CD8-positive, alpha-beta memory T cell (primary cell): ENCODE results near the gene SPINT4. TPM values are rescaled to one million over a fixed set of nuclear protein-coding genes. Genes with fewer than 3 reads are reported as not detected.
A peak's percentile ranks its signal among the peaks of the same experiment; 100 is the strongest.
"Not testable (repeated sequence)": the region's sequence is repeated elsewhere in the genome, so short reads cannot be mapped to it uniquely, and the experiment has no call there.

Experiments
- CTCF ChIA-PET: fragments of 350-600 bp; sonication (Branson Sonifier 250); formaldehyde crosslinking; loops from one replicate; lab custom pipeline; 2021; ENCODE audit warnings: antibody characterized with exemption; lab: Charles Lee
- POLR2A ChIA-PET: fragments of 350-600 bp; sonication (Branson Sonifier 250); formaldehyde crosslinking; loops from one replicate; lab custom pipeline; 2021; ENCODE audit warnings: antibody characterized with exemption; lab: Charles Lee
- DNase-seq, 5 donors: peaks; one replicate each; pipeline versions ENCODE4 v3.0.0 to v3.0.0-alpha.2; 2020 to 2022; ENCODE audit warnings: mixed read lengths in 1 of 5
- H3K27ac ChIP-seq: one replicate; pipeline ENCODE4 v1.7.0; 2013; ENCODE audit warnings: low read depth, mild to moderate bottlenecking, low read length, moderate library complexity
- H3K27me3 ChIP-seq: 2 replicates; pipeline ENCODE4 v1.7.0; 2013; ENCODE audit warnings: low read length, mild to moderate bottlenecking; ENCODE audit not compliant: insufficient read depth, poor library complexity, severe bottlenecking
- H3K36me3 ChIP-seq: 2 replicates; pipeline ENCODE4 v1.7.0; 2013; ENCODE audit warnings: mild to moderate bottlenecking, low read length, moderate library complexity; ENCODE audit not compliant: insufficient read depth
- H3K4me1 ChIP-seq: 2 replicates; pipeline ENCODE4 v1.7.0; 2013; ENCODE audit warnings: mild to moderate bottlenecking, low read length, moderate library complexity; ENCODE audit not compliant: insufficient read depth
- H3K4me3 ChIP-seq: 2 replicates; pipeline ENCODE4 v1.7.0; 2013; ENCODE audit warnings: mild to moderate bottlenecking, low read length
- H3K9me3 ChIP-seq: 2 replicates; pipeline ENCODE4 v1.7.0; 2013; ENCODE audit warnings: mild to moderate bottlenecking, low read length
- H3K27ac Mint-ChIP-seq, 8 donors: one replicate each; pipeline ENCODE4 v1.8.0; 2020 to 2021; ENCODE audit warnings: mixed read lengths in 8 of 8, mild to moderate bottlenecking in 6 of 8, inconsistent platforms in 3 of 8, moderate library complexity in 3 of 8
- H3K27me3 Mint-ChIP-seq, 2 donors: one replicate each; pipeline ENCODE4 v1.8.0; 2020 to 2021; ENCODE audit warnings: mixed read lengths in 2 of 2, mild to moderate bottlenecking in 1 of 2, moderate library complexity in 1 of 2
- H3K36me3 Mint-ChIP-seq, 3 donors: one replicate each; pipeline ENCODE4 v1.8.0; 2020 to 2021; ENCODE audit warnings: mixed read lengths in 3 of 3, inconsistent platforms in 1 of 3, mild to moderate bottlenecking in 1 of 3
- H3K4me1 Mint-ChIP-seq, 3 donors: one replicate each; pipeline ENCODE4 v1.8.0; 2020 to 2021; ENCODE audit warnings: mixed read lengths in 3 of 3, inconsistent platforms in 1 of 3, mild to moderate bottlenecking in 1 of 3
- H3K4me3 Mint-ChIP-seq, 7 donors: one replicate each; pipeline ENCODE4 v1.8.0; 2020 to 2021; ENCODE audit warnings: mixed read lengths in 7 of 7, mild to moderate bottlenecking in 6 of 7, moderate library complexity in 4 of 7, inconsistent platforms in 2 of 7
- H3K9me3 Mint-ChIP-seq, 5 donors: one replicate each; pipeline ENCODE4 v1.8.0; 2020 to 2022; ENCODE audit warnings: mixed read lengths in 5 of 5, mild to moderate bottlenecking in 3 of 5, moderate library complexity in 2 of 5, inconsistent platforms in 1 of 5
- polyA plus RNA-seq: library from polyadenylated mRNA; unstranded; fragments of 300-500 nt; fragmentation: Illumina TruSeq; gene quantifications from one replicate; pipeline ENCODE4 v1.2.3, GENCODE V29; 2021
- total RNA-seq, 2 experiments: library from RNA; stranded (reverse); gene quantifications; one replicate each; pipeline ENCODE4 v1.2.3, GENCODE V29; 2021

The SPINT4 gene
- total and polyA plus RNA-seq, 3 experiments from 2014 or later: not detected

DNA sequence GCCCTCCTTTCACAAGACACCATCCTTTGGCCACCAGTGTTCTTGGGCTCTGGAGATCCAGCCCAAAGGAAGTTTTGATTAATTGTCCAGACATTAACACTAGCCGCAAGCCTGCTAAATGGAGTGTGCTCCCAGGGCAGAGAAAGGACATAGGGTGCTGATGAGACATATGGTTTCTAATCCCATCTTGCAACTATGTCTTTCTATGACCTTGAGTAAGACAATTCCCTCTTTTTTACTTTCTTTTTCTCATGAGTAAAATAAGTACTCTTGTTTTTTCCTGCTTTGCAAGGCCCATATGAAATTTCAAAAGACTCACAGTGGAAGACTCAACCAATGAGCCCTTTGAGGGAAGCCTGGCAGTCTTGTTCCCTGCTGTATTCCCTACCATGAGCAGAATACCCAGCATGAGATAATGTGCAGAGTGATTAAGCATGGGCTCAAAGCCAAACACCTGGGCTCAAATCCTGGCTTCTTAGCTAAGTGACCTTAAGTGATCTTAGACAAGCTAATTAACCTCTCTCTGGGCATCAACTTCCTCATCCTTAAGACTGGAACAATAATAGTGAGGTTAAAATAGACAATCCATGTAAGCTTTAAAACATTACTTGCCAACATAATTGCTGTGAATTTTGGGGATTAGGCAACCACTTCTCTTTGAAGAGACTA, 17.0 kb upstream of the SPINT4 start, which contains the start of gene WFDC10B:
TSS of gene WFDC10B (minus strand) at position 51 of the 669 bp plus-strand sequence. CDS start 19,027 bp downstream, outside the sequence.
- Histone ChIP-seq H3K27ac (no peak within 1 kb of the TSS), H3K4me1 (no peaks in the 10 kb centered on the region), H3K4me3 (no peak within 1 kb of the TSS), H3K36me3 (no peaks in the 10 kb centered on the region), H3K27me3 (no peaks in the 10 kb centered on the region), H3K9me3 (no peaks in the 10 kb centered on the region)
- ChIA-PET POLR2A (no interaction called here), CTCF (no interaction called here)
- Mint-ChIP-seq H3K36me3 (no peaks in the 10 kb centered on the region), H3K4me1 (no peaks in the 10 kb centered on the region), H3K27me3 (peaks cover 13 to 49% of the 10 kb centered on the region in 2 donors), H3K27ac (peak within 1 kb of the TSS in 1 of 8 donors; percentile 4), H3K9me3 (no peaks in the 10 kb centered on the region), H3K4me3 (no peak within 1 kb of the TSS)
- no peak for DNase-seq

DNA sequence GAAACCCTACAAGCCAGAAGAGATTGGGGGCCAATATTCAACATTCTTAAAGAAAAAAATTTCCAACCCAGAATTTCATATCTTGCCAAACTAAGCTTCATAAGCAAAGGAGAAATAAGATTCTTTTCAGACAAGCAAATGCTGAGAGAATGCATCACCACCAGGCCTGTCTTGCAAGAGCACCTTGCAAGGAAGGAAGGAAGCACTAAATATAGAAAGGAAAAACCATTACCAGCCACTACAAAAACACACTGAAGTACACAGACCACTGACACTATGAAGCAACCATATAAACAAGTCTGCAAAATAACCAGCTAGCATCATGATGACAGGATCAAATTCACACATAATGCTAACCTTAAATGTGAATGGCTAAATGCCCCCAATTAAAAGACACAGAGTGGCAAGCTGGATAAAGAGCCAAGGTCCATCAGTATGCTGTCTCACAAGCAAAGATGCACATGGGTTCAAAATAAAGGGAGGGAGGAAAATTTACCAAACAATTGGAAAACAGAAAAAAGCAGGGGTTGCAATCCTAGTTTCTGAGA, 5.9 kb upstream of the SPINT4 start:
- POLR2A ChIA-PET, H3K36me3 ChIP-seq, H3K27ac ChIP-seq, H3K9me3 ChIP-seq, H3K27me3 ChIP-seq, H3K4me1 ChIP-seq, CTCF ChIA-PET, H3K36me3 Mint-ChIP-seq, H3K9me3 Mint-ChIP-seq, H3K27ac Mint-ChIP-seq, H3K4me3 ChIP-seq: not testable (repeated sequence)
- DNase-seq: peak in 1 of 5 donors; percentile 3
- Mint-ChIP-seq H3K4me1 (peaks cover 10 to 11% (median 10%) of the 10 kb centered on the region in 3 donors), H3K27me3 (peaks cover 18 to 39% of the 10 kb centered on the region in 2 donors), H3K4me3 (peak overlapping the region in 2 of 7 donors; percentile 18 to 20)

DNA sequence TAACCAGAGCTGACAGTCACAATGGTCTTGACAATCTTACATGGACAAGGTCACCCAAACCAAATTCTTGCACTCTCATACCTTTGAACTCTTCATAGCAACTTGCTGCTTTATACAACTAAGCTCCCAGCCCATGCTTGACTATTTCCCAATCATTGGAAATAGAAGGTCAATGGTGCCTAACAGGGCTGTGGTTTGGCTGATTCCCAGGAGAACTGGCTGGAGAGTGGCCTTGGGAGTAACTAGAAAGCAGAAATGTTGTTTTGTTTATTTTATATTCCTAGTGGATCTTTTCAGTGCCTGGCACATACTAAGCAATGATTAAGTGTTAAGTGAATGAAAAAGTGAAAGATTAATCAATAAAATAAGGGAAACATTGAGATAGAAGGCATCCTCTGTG, 3.0 kb downstream of the SPINT4 start:
- Mint-ChIP-seq H3K27me3 (peaks cover 2 to 40% of the 10 kb centered on the region in 2 donors), H3K4me1 (no peaks in the 10 kb centered on the region), H3K9me3 (peaks cover 0 to 6% (median 0%) of the 10 kb centered on the region in 5 donors), H3K4me3 (no peak overlapping the region), H3K27ac (no peak overlapping the region), H3K36me3 (peaks cover 0 to 2% (median 0%) of the 10 kb centered on the region in 3 donors)
- CTCF ChIA-PET: no interaction called here
- H3K27ac ChIP-seq: no peak overlapping the region
- DNase-seq: no peak
- no peaks in the 10 kb centered on the region for H3K36me3 ChIP-seq
- POLR2A ChIA-PET: no interaction called here
- no peaks in the 10 kb centered on the region for H3K4me1 ChIP-seq
- H3K9me3 ChIP-seq: no peaks in the 10 kb centered on the region
- H3K27me3 ChIP-seq: no peaks in the 10 kb centered on the region
- H3K4me3 ChIP-seq: no peak overlapping the region

DNA sequence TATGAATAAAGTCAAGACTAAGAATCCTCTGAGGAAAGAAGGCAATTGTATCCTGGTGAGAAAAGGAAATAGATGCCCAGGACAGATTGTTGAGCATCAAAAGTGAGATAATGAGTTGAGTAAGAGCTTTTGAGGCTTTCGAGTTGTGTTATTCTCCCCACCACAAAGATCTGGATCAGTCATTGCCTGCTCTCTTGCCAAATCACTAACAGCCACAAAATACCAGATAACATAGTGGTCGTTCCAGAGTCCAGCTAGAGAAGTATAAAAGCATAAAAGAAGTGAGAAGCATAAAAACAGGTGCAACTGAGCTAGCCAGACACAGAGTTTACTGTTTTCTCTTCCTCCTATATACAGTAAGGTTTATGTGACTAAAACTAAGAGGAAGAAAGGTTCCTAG, 4.9 kb downstream of the SPINT4 start:
- ChIA-PET CTCF (no interaction called here), POLR2A (no interaction called here)
- Mint-ChIP-seq H3K4me1 (no peaks in the 10 kb centered on the region), H3K9me3 (peaks cover 6 to 17% (median 13%) of the 10 kb centered on the region in 5 donors), H3K4me3 (no peak overlapping the region), H3K36me3 (peaks cover 0 to 3% (median 0%) of the 10 kb centered on the region in 3 donors), H3K27me3 (peaks cover 5 to 46% of the 10 kb centered on the region in 2 donors), H3K27ac (no peak overlapping the region)
- Histone ChIP-seq H3K36me3 (no peaks in the 10 kb centered on the region), H3K4me3 (no peak overlapping the region), H3K27ac (no peak overlapping the region), H3K27me3 (no peaks in the 10 kb centered on the region), H3K4me1 (no peaks in the 10 kb centered on the region), H3K9me3 (peaks cover 3% of the 10 kb centered on the region)
- DNase-seq: no peak

DNA sequence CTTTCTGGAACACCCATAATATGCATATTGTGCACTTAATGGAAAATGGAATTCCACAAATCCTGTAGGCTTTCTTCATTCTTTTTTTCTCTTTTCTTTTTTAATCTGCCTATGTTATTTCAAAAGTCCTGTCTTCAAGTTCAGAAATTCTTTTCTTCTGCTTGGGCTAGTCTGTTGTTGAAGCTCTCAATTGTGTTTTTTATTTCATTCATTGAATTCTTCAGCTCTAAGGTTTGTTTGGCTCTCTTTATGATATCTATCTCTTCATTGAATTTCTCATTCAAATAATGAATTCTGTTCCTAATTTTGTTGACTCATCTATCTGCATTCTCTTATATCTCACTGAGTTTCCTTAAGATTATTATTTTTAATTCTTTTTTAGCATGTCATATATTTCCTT, 10.1 kb downstream of the SPINT4 start:
- H3K9me3 ChIP-seq: peaks cover 5% of the 10 kb centered on the region
- no peak overlapping the region for H3K4me3 Mint-ChIP-seq
- POLR2A ChIA-PET: no interaction called here

DNA sequence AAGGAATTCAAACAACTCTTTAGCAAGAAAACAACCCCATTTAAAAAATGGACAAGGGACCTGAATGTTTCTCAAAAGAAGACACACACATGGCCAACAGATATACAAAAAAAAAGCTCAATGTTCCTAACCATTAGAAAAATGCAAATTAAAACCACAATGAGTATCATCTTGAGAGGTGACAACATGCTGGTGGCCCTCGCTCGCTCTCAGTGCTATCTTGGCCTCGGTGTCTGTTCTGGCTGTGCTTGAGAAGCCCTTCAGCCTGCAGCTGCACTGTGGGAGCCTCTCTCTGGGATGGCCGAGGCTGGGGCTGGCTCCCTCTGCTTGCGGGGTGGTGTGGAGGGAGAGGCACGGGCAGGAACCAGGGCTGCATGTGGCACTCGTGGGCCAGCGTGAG, 13.4 kb downstream of the SPINT4 start:
- peaks cover 0 to 4% (median 2%) of the 10 kb centered on the region in 3 donors for H3K36me3 Mint-ChIP-seq
- peaks cover 5% of the 10 kb centered on the region for H3K9me3 ChIP-seq
- no peak overlapping the region for H3K4me3 ChIP-seq
- CTCF ChIA-PET: interaction anchor here (1.2 kb wide), 1 partner anchor 95 kb away, joined by 3 read pairs; no protein-coding TSS in a partner anchor
- H3K27ac ChIP-seq: no peak overlapping the region
- H3K4me1 Mint-ChIP-seq: no peaks in the 10 kb centered on the region
- no peak overlapping the region for H3K4me3 Mint-ChIP-seq
- POLR2A ChIA-PET: no interaction called here
- H3K9me3 Mint-ChIP-seq: peaks cover 16 to 28% (median 26%) of the 10 kb centered on the region in 5 donors
- no peaks in the 10 kb centered on the region for H3K4me1 ChIP-seq
- H3K27me3 ChIP-seq: no peaks in the 10 kb centered on the region
- H3K36me3 ChIP-seq: no peaks in the 10 kb centered on the region
- peaks cover 31 to 41% of the 10 kb centered on the region in 2 donors for H3K27me3 Mint-ChIP-seq
- H3K27ac Mint-ChIP-seq: no peak overlapping the region
- no peak for DNase-seq

More for the DNA sequence above, 10.1 kb downstream of the SPINT4 start:
- H3K9me3 Mint-ChIP-seq: peaks cover 16 to 34% (median 28%) of the 10 kb centered on the region in 5 donors
- Histone ChIP-seq H3K27ac (no peak overlapping the region), H3K4me1 (no peaks in the 10 kb centered on the region), H3K36me3 (no peaks in the 10 kb centered on the region), H3K27me3 (no peaks in the 10 kb centered on the region), H3K4me3 (no peak overlapping the region)
- no peak overlapping the region for H3K27ac Mint-ChIP-seq
- DNase-seq: no peak
- peaks cover 0 to 4% (median 2%) of the 10 kb centered on the region in 3 donors for H3K36me3 Mint-ChIP-seq
- H3K27me3 Mint-ChIP-seq: peaks cover 24 to 38% of the 10 kb centered on the region in 2 donors
- no peaks in the 10 kb centered on the region for H3K4me1 Mint-ChIP-seq
- CTCF ChIA-PET: no interaction called here

DNA sequence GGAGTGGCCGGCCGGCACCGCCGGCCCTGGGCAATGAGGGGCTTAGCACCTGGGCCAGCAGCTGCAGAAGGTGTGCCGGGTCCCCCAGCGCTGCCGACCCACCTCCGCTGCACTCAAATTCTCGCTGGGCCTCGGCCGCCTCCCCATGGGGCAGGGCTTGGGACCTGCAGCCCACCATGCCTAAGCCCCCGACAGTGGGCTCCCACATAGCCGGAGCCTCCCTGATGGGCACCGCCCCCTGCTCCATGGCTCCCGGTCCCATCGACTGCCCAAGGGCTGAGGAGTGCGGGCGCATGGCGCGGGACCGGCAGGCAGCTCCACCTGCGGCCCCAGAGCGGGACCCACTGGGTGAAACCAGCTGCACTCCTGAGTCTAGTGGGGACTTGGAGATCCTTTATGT, 13.8 kb downstream of the SPINT4 start:
- H3K27me3 ChIP-seq: no peaks in the 10 kb centered on the region
- H3K4me1 ChIP-seq: no peaks in the 10 kb centered on the region
- ChIA-PET CTCF (no interaction called here), POLR2A (no interaction called here)
- Mint-ChIP-seq H3K36me3 (peaks cover 0 to 4% (median under 1%) of the 10 kb centered on the region in 3 donors), H3K9me3 (peaks cover 14 to 25% (median 24%) of the 10 kb centered on the region in 5 donors), H3K27ac (no peak overlapping the region), H3K4me3 (no peak overlapping the region), H3K4me1 (no peaks in the 10 kb centered on the region), H3K27me3 (peaks cover 31 to 37% of the 10 kb centered on the region in 2 donors)
- H3K4me3 ChIP-seq: no peak overlapping the region
- DNase-seq: no peak
- no peak overlapping the region for H3K27ac ChIP-seq
- no peaks in the 10 kb centered on the region for H3K36me3 ChIP-seq
- H3K9me3 ChIP-seq: peaks cover 5% of the 10 kb centered on the region

DNA sequence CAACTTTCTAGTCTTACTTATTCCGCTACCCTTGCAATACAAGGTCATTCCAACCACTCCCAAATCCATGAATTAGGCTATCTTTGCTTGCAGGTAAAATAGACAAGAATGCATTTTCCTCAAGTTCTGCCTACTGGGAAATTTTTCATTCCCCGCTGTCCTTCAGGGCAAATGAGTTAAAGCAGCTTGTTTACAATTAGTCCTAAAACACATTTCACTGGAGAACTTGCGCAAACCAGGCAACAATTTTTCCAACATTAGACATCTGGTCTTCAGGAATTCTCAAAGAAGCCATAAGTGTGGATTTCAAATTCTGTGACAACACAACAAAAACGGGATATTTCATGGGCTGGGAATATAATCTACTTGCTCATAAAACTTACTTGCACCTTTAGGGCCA, 20.4 kb downstream of the SPINT4 start:
- ChIA-PET CTCF (no interaction called here), POLR2A (no interaction called here)
- no peaks in the 10 kb centered on the region for H3K9me3 ChIP-seq
- H3K36me3 ChIP-seq: no peaks in the 10 kb centered on the region
- Mint-ChIP-seq H3K27ac (no peak overlapping the region), H3K4me3 (no peak overlapping the region), H3K36me3 (no peaks in the 10 kb centered on the region), H3K27me3 (peaks cover 10 to 23% of the 10 kb centered on the region in 2 donors), H3K9me3 (no peaks in the 10 kb centered on the region), H3K4me1 (no peaks in the 10 kb centered on the region)
- no peak for DNase-seq
- H3K27me3 ChIP-seq: no peaks in the 10 kb centered on the region
- no peak overlapping the region for H3K4me3 ChIP-seq
- no peak overlapping the region for H3K27ac ChIP-seq
- H3K4me1 ChIP-seq: no peaks in the 10 kb centered on the region
